Neuronal stem cell (in vitro differentiated cells): ENCODE data around the gene SYT9.

ENCODE experiments used
- DNase-seq: peaks from one replicate; pipeline ENCODE4 v3.0.0-alpha.2; 2013; ENCODE audit warnings: low spot score
- H2AFZ ChIP-seq: one replicate; pipeline ENCODE4 v1.6.1; 2013; ENCODE audit warnings: mild to moderate bottlenecking, low read length, inconsistent platforms
- H2AK5ac ChIP-seq: 2 replicates; pipeline ENCODE4 v1.6.1; 2013; ENCODE audit warnings: low read depth, mild to moderate bottlenecking, inconsistent platforms, low read length, moderate library complexity, mixed read lengths
- H2BK120ac ChIP-seq: 2 replicates; pipeline ENCODE4 v1.6.1; 2013; ENCODE audit warnings: low read depth, mild to moderate bottlenecking, inconsistent platforms, low read length, moderate library complexity, mixed read lengths
- H2BK12ac ChIP-seq: one replicate; pipeline ENCODE4 v1.6.1; 2013; ENCODE audit warnings: low read length, inconsistent platforms
- H2BK15ac ChIP-seq: 2 replicates; pipeline ENCODE4 v1.6.1; 2013; ENCODE audit warnings: mild to moderate bottlenecking, low read length, inconsistent platforms, mixed read lengths
- H2BK5ac ChIP-seq: one replicate; pipeline ENCODE4 v1.6.1; 2013; ENCODE audit warnings: inconsistent platforms, mild to moderate bottlenecking, low read length, moderate library complexity
- H3K14ac ChIP-seq: one replicate; pipeline ENCODE4 v1.6.1; 2013; ENCODE audit warnings: low read length, inconsistent platforms
- H3K18ac ChIP-seq: 2 replicates; pipeline ENCODE4 v1.6.1; 2013; ENCODE audit warnings: low read length, inconsistent platforms
- H3K23ac ChIP-seq: 2 replicates; pipeline ENCODE4 v1.6.1; 2013; ENCODE audit warnings: low read depth, mild to moderate bottlenecking, mixed read lengths, low read length, inconsistent platforms; ENCODE audit not compliant: poor library complexity
- H3K27ac ChIP-seq: replicated peaks from 3 replicates; pipeline ENCODE4 v1.5.1; 2013; ENCODE audit warnings: low read length, inconsistent platforms
- H3K27me3 ChIP-seq, 3 experiments: 2 replicates each; pipeline ENCODE4 v1.6.1; 2013; ENCODE audit warnings: low read length in 3 of 3, mild to moderate bottlenecking in 2 of 3, inconsistent platforms in 1 of 3, low read depth in 1 of 3, mixed read lengths in 1 of 3, moderate library complexity in 1 of 3; ENCODE audit not compliant: control insufficient read depth in 3 of 3, insufficient read depth in 3 of 3
- H3K36me3 ChIP-seq, 2 donors: replicated peaks in 1 of 2; 2 replicates each; pipeline ENCODE4 v1.6.1; 2013; ENCODE audit warnings: low read length in 2 of 2; ENCODE audit not compliant: control insufficient read depth in 2 of 2, insufficient read depth in 2 of 2
- H3K4ac ChIP-seq: 2 replicates; pipeline ENCODE4 v1.6.1; 2013; ENCODE audit warnings: inconsistent platforms, mild to moderate bottlenecking, low read length, moderate library complexity
- H3K4me1 ChIP-seq, 2 donors: 1 replicate in 1 of 2; 2 replicates in 1 of 2; pipeline ENCODE4 v1.6.1; 2013; ENCODE audit warnings: low read length in 2 of 2, low read depth in 1 of 2; ENCODE audit not compliant: control insufficient read depth in 2 of 2, insufficient read depth in 1 of 2
- H3K4me2 ChIP-seq: one replicate; pipeline ENCODE4 v1.6.1; 2013; ENCODE audit warnings: mild to moderate bottlenecking, low read length, inconsistent platforms; ENCODE audit not compliant: insufficient read depth, poor library complexity, severe bottlenecking
- H3K4me3 ChIP-seq, 2 donors: 2 replicates each; pipeline ENCODE4 v1.5.1; 2013; ENCODE audit warnings: low read length in 2 of 2, mild to moderate bottlenecking in 2 of 2, inconsistent platforms in 1 of 2, moderate library complexity in 1 of 2
- H3K79me1 ChIP-seq: one replicate; pipeline ENCODE4 v1.6.1; 2013; ENCODE audit warnings: low read depth, mild to moderate bottlenecking, inconsistent platforms, low read length, moderate library complexity
- H3K9ac ChIP-seq: one replicate; pipeline ENCODE4 v1.6.1; 2013; ENCODE audit warnings: mild to moderate bottlenecking, low read depth, low read length, inconsistent platforms; ENCODE audit not compliant: poor library complexity
- H3K9me3 ChIP-seq, 2 donors: replicated peaks in 1 of 2; 2 replicates each; pipeline versions ENCODE3 to v1.6.1; 2013; ENCODE audit warnings: low read length in 2 of 2, mild to moderate bottlenecking in 2 of 2, inconsistent platforms in 1 of 2, low read depth in 1 of 2, mixed read lengths in 1 of 2, moderate library complexity in 1 of 2; ENCODE audit not compliant: control insufficient read depth in 2 of 2, insufficient read depth in 1 of 2
- H4K8ac ChIP-seq: one replicate; pipeline ENCODE4 v1.6.1; 2013; ENCODE audit warnings: low read depth, mild to moderate bottlenecking, inconsistent platforms, low read length, moderate library complexity
- H4K91ac ChIP-seq: one replicate; pipeline ENCODE4 v1.6.1; 2013; ENCODE audit warnings: low read length, low read depth, mild to moderate bottlenecking, inconsistent platforms; ENCODE audit not compliant: poor library complexity
- WGBS, 2 donors: extraction: QIAGEN DNeasy Blood & Tissue Kit; methylation state at CpG; one replicate each; pipeline ENCODE4 v1.1.7; 2013; ENCODE audit warnings: missing lambda C conversion rate in 2 of 2, mixed read lengths in 1 of 2; ENCODE audit not compliant: insufficient read length in 2 of 2, insufficient replicate concordance in 1 of 2; ENCODE audit errors: extremely low coverage in 2 of 2; 5-methylcytosine and 5-hydroxymethylcytosine counted together

The SYT9 gene

DNA sequence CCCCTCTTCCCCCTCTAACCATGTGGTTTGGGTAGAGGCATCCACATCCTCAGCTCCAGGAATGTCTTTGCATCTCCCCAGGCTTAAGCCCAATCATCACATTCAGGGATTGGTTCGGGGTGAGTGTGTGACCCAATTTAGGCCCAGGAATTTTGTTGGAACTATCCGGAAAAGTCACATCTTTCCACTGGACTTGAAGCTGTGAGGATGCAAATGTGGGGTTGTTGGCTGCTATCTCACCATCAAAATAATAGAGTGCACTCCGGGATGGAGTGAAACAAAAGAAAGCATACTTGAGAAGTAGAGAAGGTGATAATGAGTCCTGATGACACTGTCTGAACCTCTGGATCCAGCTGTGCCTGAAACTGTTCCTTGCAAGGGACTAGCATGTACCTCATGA is 199.8 kb downstream of the SYT9 start:
- H3K4ac ChIP-seq = no peak overlapping the region
- H3K4me2 ChIP-seq = no peak overlapping the region
- H2BK5ac ChIP-seq = no peak overlapping the region
- no peaks in the 10 kb centered on the region for H3K4me1 ChIP-seq
- no peak overlapping the region for H2AK5ac ChIP-seq
- no peak for DNase-seq
- H3K36me3 ChIP-seq = no peaks in the 10 kb centered on the region
- WGBS, 2 donors = no CpG with 5 or more reads among the region's 3 CpGs
- no peak overlapping the region for H3K23ac ChIP-seq
- H2BK120ac ChIP-seq = no peak overlapping the region
- H4K91ac ChIP-seq = no peak overlapping the region
- H3K9me3 ChIP-seq = no peaks in the 10 kb centered on the region
- H2BK15ac ChIP-seq = no peak overlapping the region
- H3K9ac ChIP-seq = no peak overlapping the region
- no peak overlapping the region for H2AFZ ChIP-seq
- H2BK12ac ChIP-seq = no peak overlapping the region
- no peak overlapping the region for H3K4me3 ChIP-seq
- no peak overlapping the region for H3K18ac ChIP-seq
- H3K27me3 ChIP-seq = peaks cover 0 to 4% (median 0%) of the 10 kb centered on the region in 3 experiments
- H3K79me1 ChIP-seq = no peaks in the 10 kb centered on the region
- no peak overlapping the region for H3K27ac ChIP-seq
- H4K8ac ChIP-seq = no peak overlapping the region
- no peak overlapping the region for H3K14ac ChIP-seq

DNA sequence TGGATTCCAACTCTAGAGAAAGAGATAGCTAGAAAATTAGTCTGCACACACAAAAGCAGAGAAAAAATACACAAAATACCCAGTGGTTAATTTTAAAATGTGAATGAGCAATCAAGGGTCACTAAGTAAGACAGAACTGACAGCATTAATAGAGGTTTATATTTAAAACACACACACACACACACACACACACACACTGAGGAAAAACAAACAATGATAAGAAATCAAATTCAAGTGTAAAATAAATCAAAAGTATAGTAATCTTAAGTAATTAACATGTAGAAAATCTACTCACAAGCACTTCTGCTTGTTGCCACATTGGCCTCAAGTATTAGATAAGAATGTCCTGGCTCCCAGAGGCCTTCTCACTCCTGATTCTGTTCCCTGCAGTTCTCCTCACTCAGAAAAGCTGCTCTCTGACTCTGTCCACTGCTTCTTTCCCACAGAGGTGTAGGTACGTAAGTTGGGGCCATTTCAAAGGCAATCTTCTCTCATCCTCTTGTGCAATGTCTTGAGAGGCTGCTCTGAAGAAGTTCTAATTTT is 200.3 kb downstream of the SYT9 start:
- Histone ChIP-seq H3K4ac (no peak overlapping the region), H4K8ac (no peak overlapping the region), H3K27ac (no peak overlapping the region), H3K4me3 (no peak overlapping the region), H2AFZ (no peak overlapping the region), H3K23ac (no peak overlapping the region), H2AK5ac (no peak overlapping the region), H2BK5ac (no peak overlapping the region), H2BK15ac (no peak overlapping the region), H3K4me2 (no peak overlapping the region), H3K9me3 (no peaks in the 10 kb centered on the region), H3K14ac (no peak overlapping the region), H3K18ac (no peak overlapping the region), H3K27me3 (peaks cover 0 to 4% (median 0%) of the 10 kb centered on the region in 3 experiments), H3K9ac (no peak overlapping the region), H3K36me3 (no peaks in the 10 kb centered on the region), H4K91ac (no peak overlapping the region), H3K79me1 (no peaks in the 10 kb centered on the region), H2BK12ac (no peak overlapping the region), H3K4me1 (no peaks in the 10 kb centered on the region), H2BK120ac (no peak overlapping the region)
- DNase-seq = no peak
- WGBS, 2 donors = no CpG with 5 or more reads among the region's 1 CpG

- Histone ChIP-seq H4K8ac (no peak overlapping the region), H3K79me1 (no peaks in the 10 kb centered on the region), H3K4me2 (no peak overlapping the region), H3K18ac (no peak overlapping the region), H3K27me3 (peaks cover 0 to 4% (median 0%) of the 10 kb centered on the region in 3 experiments), H3K4ac (no peak overlapping the region), H3K9ac (no peak overlapping the region), H2AFZ (no peak overlapping the region), H2BK5ac (no peak overlapping the region), H3K23ac (no peak overlapping the region), H2BK120ac (no peak overlapping the region), H2BK12ac (no peak overlapping the region), H3K27ac (no peak overlapping the region), H3K9me3 (no peaks in the 10 kb centered on the region), H3K4me3 (no peak overlapping the region), H3K36me3 (no peaks in the 10 kb centered on the region), H2AK5ac (no peak overlapping the region), H3K4me1 (no peaks in the 10 kb centered on the region), H2BK15ac (no peak overlapping the region), H4K91ac (no peak overlapping the region), H3K14ac (no peak overlapping the region)
- DNase-seq = no peak
- WGBS, 2 donors = no CpG with 5 or more reads among the region's 2 CpGs
Observed at GRCh38 chr11:7454854-7455253, 203.2 kb downstream of the SYT9 start.

DNA sequence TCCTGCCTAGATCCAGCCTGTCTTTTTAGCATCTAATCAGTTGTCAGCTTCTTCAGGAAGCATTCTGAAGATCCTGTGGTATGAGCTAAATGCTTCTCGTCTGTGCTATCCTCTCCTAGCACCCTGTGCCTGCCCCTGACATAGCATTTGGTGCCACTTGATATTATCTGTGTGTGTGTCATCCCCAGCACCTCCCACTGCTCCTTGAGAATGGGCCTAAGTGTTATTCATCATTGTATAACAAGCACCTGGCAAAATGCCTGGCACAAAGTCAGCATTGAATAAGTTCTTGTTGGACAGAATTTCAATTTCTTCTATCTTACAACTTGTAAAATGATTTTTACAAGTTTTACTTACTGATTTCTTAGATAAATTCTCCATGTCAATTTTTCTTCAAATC is 205.5 kb downstream of the SYT9 start:
- no peak overlapping the region for H3K18ac ChIP-seq
- no peak overlapping the region for H3K4ac ChIP-seq
- H3K14ac ChIP-seq = no peak overlapping the region
- H2AK5ac ChIP-seq = no peak overlapping the region
- H3K79me1 ChIP-seq = no peaks in the 10 kb centered on the region
- no peaks in the 10 kb centered on the region for H3K9me3 ChIP-seq
- H2AFZ ChIP-seq = no peak overlapping the region
- no peaks in the 10 kb centered on the region for H3K4me1 ChIP-seq
- no peak overlapping the region for H3K4me2 ChIP-seq
- no peak overlapping the region for H3K27ac ChIP-seq
- no peak overlapping the region for H2BK120ac ChIP-seq
- H2BK15ac ChIP-seq = no peak overlapping the region
- no peaks in the 10 kb centered on the region for H3K36me3 ChIP-seq
- H3K4me3 ChIP-seq = no peak overlapping the region
- H2BK5ac ChIP-seq = no peak overlapping the region
- H3K27me3 ChIP-seq = no peaks in the 10 kb centered on the region
- no peak overlapping the region for H2BK12ac ChIP-seq
- no peak overlapping the region for H3K23ac ChIP-seq
- no peak for DNase-seq
- WGBS, 2 donors = no CpG with 5 or more reads among the region's 1 CpG
- no peak overlapping the region for H4K91ac ChIP-seq
- no peak overlapping the region for H4K8ac ChIP-seq
- H3K9ac ChIP-seq = no peak overlapping the region
